T-helper 17 cell (primary cell): ENCODE data around the gene RNASEH2C. TPM values are rescaled to one million over a fixed set of nuclear protein-coding genes. Genes with fewer than 3 reads are reported as not detected.
"Not testable (repeated sequence)": the region's sequence is repeated elsewhere in the genome, so short reads cannot be mapped to it uniquely, and the experiment has no call there.

Source experiments
- ATAC-seq: fragments of 150-1000 bp; cut with Tn5 transposase; 2 replicates; pipeline ENCODE4 v1.10.0; 2021; ENCODE audit warnings: mild to moderate bottlenecking, moderate library complexity
- DNase-seq, 3 donors: peaks; one replicate each; pipeline versions ENCODE4 v3.0.0 to v3.0.0-alpha.2; 2020 to 2021
- H3K9me3 ChIP-seq: one replicate; pipeline ENCODE4 v1.7.0; 2013; ENCODE audit warnings: low read length, mild to moderate bottlenecking; ENCODE audit not compliant: control insufficient read depth, poor library complexity, severe bottlenecking
- H3K27ac Mint-ChIP-seq: one replicate; pipeline ENCODE4 v1.8.0; 2022; ENCODE audit warnings: mild to moderate bottlenecking, moderate library complexity, mixed read lengths
- H3K27me3 Mint-ChIP-seq: one replicate; pipeline ENCODE4 v1.8.0; 2022; ENCODE audit warnings: mixed read lengths
- H3K36me3 Mint-ChIP-seq: one replicate; pipeline ENCODE4 v1.8.0; 2022; ENCODE audit warnings: low read depth, mixed read lengths
- H3K4me1 Mint-ChIP-seq: one replicate; pipeline ENCODE4 v1.8.0; 2022; ENCODE audit warnings: mild to moderate bottlenecking, mixed read lengths
- H3K4me3 Mint-ChIP-seq: one replicate; pipeline ENCODE4 v1.8.0; 2022; ENCODE audit warnings: mild to moderate bottlenecking, moderate library complexity, mixed read lengths
- total RNA-seq, 4 donors: library from RNA in 2 of 4; stranded (reverse) in 2 of 4; gene quantifications; one replicate each; pipeline ENCODE4 v1.2.3 and lab custom pipeline; 2022 to 2026

Gene RNASEH2C
- total RNA-seq, 2 donors from 2014 or later: 30.8 to 34.3 TPM

- Mint-ChIP-seq H3K4me3 (no peak overlapping the region), H3K27me3 (peaks cover 4% of the 10 kb centered on the region), H3K27ac (no peak overlapping the region), H3K36me3 (peaks cover 2% of the 10 kb centered on the region), H3K4me1 (peaks cover 2% of the 10 kb centered on the region)
- DNase-seq (no peak), ATAC-seq (no peak)
- no peaks in the 10 kb centered on the region for H3K9me3 ChIP-seq
Measured at GRCh38 chr11:65695459-65696241, 24.9 kb downstream of the RNASEH2C start.

GRCh38 chr11:65692367-65692766 lies 28.2 kb downstream of the RNASEH2C start:
- ATAC-seq: no peak
- peaks cover 2% of the 10 kb centered on the region for H3K36me3 Mint-ChIP-seq
- no peak overlapping the region for H3K4me3 Mint-ChIP-seq
- no peak overlapping the region for H3K27ac Mint-ChIP-seq
- peaks cover 2% of the 10 kb centered on the region for H3K4me1 Mint-ChIP-seq
- H3K27me3 Mint-ChIP-seq: no peaks in the 10 kb centered on the region
- no peaks in the 10 kb centered on the region for H3K9me3 ChIP-seq
- no peak for DNase-seq

- not testable (repeated sequence) for H3K36me3 Mint-ChIP-seq, H3K27me3 Mint-ChIP-seq, H3K27ac Mint-ChIP-seq, H3K9me3 ChIP-seq, H3K4me3 Mint-ChIP-seq, ATAC-seq, DNase-seq, H3K4me1 Mint-ChIP-seq
Measured at GRCh38 chr11:65691847-65692246, 28.8 kb downstream of the RNASEH2C start.

GRCh38 chr11:65685981-65686380 lies 34.6 kb downstream of the RNASEH2C start:
- no peak overlapping the region for H3K4me3 Mint-ChIP-seq
- ATAC-seq (no peak), DNase-seq (no peak)
- no peaks in the 10 kb centered on the region for H3K9me3 ChIP-seq
- H3K27me3 Mint-ChIP-seq: peaks cover 19% of the 10 kb centered on the region
- no peaks in the 10 kb centered on the region for H3K36me3 Mint-ChIP-seq
- H3K4me1 Mint-ChIP-seq: no peaks in the 10 kb centered on the region
- no peak overlapping the region for H3K27ac Mint-ChIP-seq

GRCh38 chr11:65683480-65683879 lies 37.1 kb downstream of the RNASEH2C start:
- H3K27ac Mint-ChIP-seq, H3K4me1 Mint-ChIP-seq, H3K4me3 Mint-ChIP-seq, DNase-seq, H3K9me3 ChIP-seq, H3K36me3 Mint-ChIP-seq, ATAC-seq: not testable (repeated sequence)
- peaks cover 19% of the 10 kb centered on the region for H3K27me3 Mint-ChIP-seq

- H3K4me3 Mint-ChIP-seq: no peak overlapping the region
- ATAC-seq (no peak), DNase-seq (no peak)
- no peaks in the 10 kb centered on the region for H3K4me1 Mint-ChIP-seq
- H3K9me3 ChIP-seq: no peaks in the 10 kb centered on the region
- peaks cover 14% of the 10 kb centered on the region for H3K27me3 Mint-ChIP-seq
- H3K27ac Mint-ChIP-seq: no peak overlapping the region
- H3K36me3 Mint-ChIP-seq: no peaks in the 10 kb centered on the region
Measured at GRCh38 chr11:65680192-65680743, 40.3 kb downstream of the RNASEH2C start.

GRCh38 chr11:65672982-65673381 lies 47.6 kb downstream of the RNASEH2C start:
- H3K4me1 Mint-ChIP-seq: no peaks in the 10 kb centered on the region
- H3K9me3 ChIP-seq: no peaks in the 10 kb centered on the region
- H3K27ac Mint-ChIP-seq: no peak overlapping the region
- DNase-seq: no peak
- no peak for ATAC-seq
- H3K4me3 Mint-ChIP-seq: no peak overlapping the region
- no peaks in the 10 kb centered on the region for H3K36me3 Mint-ChIP-seq
- H3K27me3 Mint-ChIP-seq: no peaks in the 10 kb centered on the region

GRCh38 chr11:65672180-65672860 lies 48.3 kb downstream of the RNASEH2C start:
- ATAC-seq: no peak
- Mint-ChIP-seq H3K27me3 (no peaks in the 10 kb centered on the region), H3K27ac (no peak overlapping the region)

More at GRCh38 chr11:65672180-65672860, 48.3 kb downstream of the RNASEH2C start:
- H3K9me3 ChIP-seq: no peaks in the 10 kb centered on the region
- no peak for DNase-seq
- no peak overlapping the region for H3K4me3 Mint-ChIP-seq
- H3K36me3 Mint-ChIP-seq: no peaks in the 10 kb centered on the region
- no peaks in the 10 kb centered on the region for H3K4me1 Mint-ChIP-seq

Other genes starting within 250 kb of the RNASEH2C start
- gene MALAT1, start 221.8 kb downstream of the RNASEH2C start, total RNA-seq: over 10,000 TPM; 25,853 to 29,025 TPM
- 10 to 100 TPM; 56.6 to 61.7 TPM for gene SCYL1, start 195.7 kb downstream of the RNASEH2C start, total RNA-seq
- 100 to 1,000 TPM; 123 to 187 TPM for gene LTBP3, start 162.4 kb downstream of the RNASEH2C start, total RNA-seq
- gene ZNRD2, start 150.3 kb downstream of the RNASEH2C start, total RNA-seq: 10 to 100 TPM; 30.3 to 39.0 TPM
- gene FAM89B, start 148.3 kb downstream of the RNASEH2C start, total RNA-seq: 10 to 100 TPM; 41.2 to 44.4 TPM
- gene EHBP1L1, start 144.7 kb downstream of the RNASEH2C start, total RNA-seq: 100 to 1,000 TPM; 123 to 152 TPM
- gene KCNK7, start 125.0 kb downstream of the RNASEH2C start, total RNA-seq: 1 to 10 TPM; 4.7 to 5.7 TPM
- gene MAP3K11, start 106.6 kb downstream of the RNASEH2C start, total RNA-seq: 10 to 100 TPM; 63.1 to 64.6 TPM
- gene PCNX3, start 105.0 kb downstream of the RNASEH2C start, total RNA-seq: 10 to 100 TPM; 56.0 to 60.5 TPM
- 100 to 1,000 TPM; 142 to 182 TPM for gene SIPA1, start 82.7 kb downstream of the RNASEH2C start, total RNA-seq
- 100 to 1,000 TPM; 302 to 378 TPM for gene RELA, start 57.9 kb downstream of the RNASEH2C start, total RNA-seq
- 100 to 1,000 TPM; 120 to 123 TPM for gene KAT5, start 8.5 kb downstream of the RNASEH2C start, total RNA-seq
- 10 to 100 TPM; 12.5 to 17.4 TPM for gene AP5B1, start 60.2 kb upstream of the RNASEH2C start, total RNA-seq
- under 1 TPM in 1 of 2 donors, not detected in 1; 0.39 TPM for gene OVOL1, start 66.3 kb upstream of the RNASEH2C start, total RNA-seq
- under 1 TPM; 0.27 to 0.34 TPM for gene SNX32, start 113.2 kb upstream of the RNASEH2C start, total RNA-seq
- 100 to 1,000 TPM; 642 to 738 TPM for gene CFL1, start 137.4 kb upstream of the RNASEH2C start, total RNA-seq
- gene MUS81, start 139.6 kb upstream of the RNASEH2C start, total RNA-seq: 10 to 100 TPM; 44.9 to 55.0 TPM
- 1 to 10 TPM; 5.1 to 8.0 TPM for gene EFEMP2, start 152.0 kb upstream of the RNASEH2C start, total RNA-seq
- gene CTSW, start 159.0 kb upstream of the RNASEH2C start, total RNA-seq: 10 to 100 TPM; 19.7 to 52.7 TPM
- 10 to 100 TPM; 27.7 to 30.4 TPM for gene FIBP, start 167.7 kb upstream of the RNASEH2C start, total RNA-seq
- 10 to 100 TPM; 27.4 to 28.0 TPM for gene CCDC85B, start 169.9 kb upstream of the RNASEH2C start, total RNA-seq
- gene FOSL1, start 179.6 kb upstream of the RNASEH2C start, total RNA-seq: 1 to 10 TPM; 3.7 to 8.5 TPM
- gene C11orf68, start 198.3 kb upstream of the RNASEH2C start, total RNA-seq: 10 to 100 TPM; 14.1 to 18.1 TPM
- gene DRAP1, start 198.6 kb upstream of the RNASEH2C start, total RNA-seq: 10 to 100 TPM; 63.1 to 65.7 TPM
- not detected for gene TSGA10IP, start 224.7 kb upstream of the RNASEH2C start, total RNA-seq
- 10 to 100 TPM; 74.2 to 80.9 TPM for gene SART1, start 240.9 kb upstream of the RNASEH2C start, total RNA-seq